ENCODE results near the gene SMCO3.

SMCO3 gene

GRCh38 chr12:14814014-14814413 lies at the start of gene SMCO3:
Gene SMCO3 (minus strand): TSS chr12:14814182. CDS start chr12:14806680, 7,502 bp downstream.
- no peak for DNase-seq

- DNase-seq: no peak
Observed at GRCh38 chr12:14860490-14860889, 46.5 kb upstream of the SMCO3 start.

- DNase-seq: no peak
Observed at GRCh38 chr12:14858513-14858912, 44.5 kb upstream of the SMCO3 start.

GRCh38 chr12:14854586-14855183 lies 40.7 kb upstream of the SMCO3 start:
- DNase-seq: no peak

DNA sequence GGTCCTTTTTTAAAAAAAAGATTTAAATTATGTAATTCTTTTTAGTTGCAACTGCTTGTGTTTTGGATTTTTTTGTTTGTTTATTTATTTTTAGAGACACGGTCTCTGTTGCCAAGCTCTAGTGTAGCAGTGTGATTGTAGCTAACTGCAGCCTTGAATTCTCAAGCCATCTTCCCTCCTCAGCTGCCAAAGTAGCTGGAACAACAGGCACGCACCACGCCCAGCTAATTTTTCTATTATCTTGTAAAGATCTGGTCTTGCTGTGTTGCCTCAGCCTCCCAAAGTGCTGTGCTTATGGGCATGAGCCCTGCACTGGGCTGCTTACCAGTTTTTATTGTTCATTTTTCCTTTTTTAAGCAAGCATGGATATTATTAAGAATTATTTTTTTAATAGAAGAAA lies 40.0 kb upstream of the SMCO3 start:
- DNase-seq: no peak

DNA sequence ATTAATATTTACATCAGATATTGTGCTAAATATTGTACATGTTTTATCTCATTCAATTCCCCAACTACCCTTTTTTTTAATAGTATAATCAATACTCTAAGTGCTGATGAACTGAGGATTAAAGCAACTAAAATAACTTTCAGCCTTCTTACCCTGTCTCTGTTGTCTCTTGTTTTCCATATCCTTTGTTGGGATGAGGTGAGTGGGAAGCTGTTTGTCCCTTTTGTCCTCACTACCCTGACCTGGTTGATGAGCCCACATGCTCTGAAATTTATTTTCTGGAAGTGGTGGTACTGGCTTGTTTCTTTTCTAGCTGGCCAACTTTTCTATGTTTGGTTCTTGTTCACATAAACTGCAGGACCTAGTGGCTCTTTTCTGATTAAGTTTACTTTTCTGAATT lies 38.9 kb upstream of the SMCO3 start:
- DNase-seq: no peak

GRCh38 chr12:14850929-14851663 lies 37.1 kb upstream of the SMCO3 start:
- DNase-seq: no peak

GRCh38 chr12:14849661-14850060 lies 35.7 kb upstream of the SMCO3 start:
- no peak for DNase-seq

GRCh38 chr12:14846876-14847580 lies 33.0 kb upstream of the SMCO3 start:
- DNase-seq: no peak

GRCh38 chr12:14846042-14846587 lies 32.1 kb upstream of the SMCO3 start:
- no peak for DNase-seq

DNA sequence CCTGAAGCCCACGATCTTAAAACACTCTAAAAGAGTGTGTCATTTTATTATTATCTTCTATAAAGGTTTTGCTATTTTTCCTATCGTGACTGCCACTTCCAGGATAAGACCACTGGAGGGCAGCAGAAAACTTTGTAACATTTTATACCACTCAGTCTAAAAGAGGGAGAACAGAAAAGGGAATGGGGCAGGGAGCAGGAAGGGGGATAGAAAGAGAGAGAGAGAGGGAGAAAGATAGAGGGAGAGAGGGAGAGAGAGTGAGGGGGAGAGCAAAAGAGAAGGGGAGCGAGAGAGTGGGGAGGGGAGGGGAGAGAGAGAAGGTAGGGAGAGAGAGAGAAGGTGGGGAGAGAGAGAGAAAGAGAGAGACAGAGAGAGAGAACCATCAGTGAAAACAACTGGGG lies 31.4 kb upstream of the SMCO3 start:
- DNase-seq: peak; percentile 7 to 72

- no peak for DNase-seq
Observed at GRCh38 chr12:14844401-14844800, 30.4 kb upstream of the SMCO3 start.

GRCh38 chr12:14843425-14843887 lies 29.5 kb upstream of the SMCO3 start, which contains the start of gene ART4:
Gene ART4 (minus strand): TSS chr12:14843526. CDS start chr12:14843113, 413 bp downstream.
- no peak for DNase-seq

DNA sequence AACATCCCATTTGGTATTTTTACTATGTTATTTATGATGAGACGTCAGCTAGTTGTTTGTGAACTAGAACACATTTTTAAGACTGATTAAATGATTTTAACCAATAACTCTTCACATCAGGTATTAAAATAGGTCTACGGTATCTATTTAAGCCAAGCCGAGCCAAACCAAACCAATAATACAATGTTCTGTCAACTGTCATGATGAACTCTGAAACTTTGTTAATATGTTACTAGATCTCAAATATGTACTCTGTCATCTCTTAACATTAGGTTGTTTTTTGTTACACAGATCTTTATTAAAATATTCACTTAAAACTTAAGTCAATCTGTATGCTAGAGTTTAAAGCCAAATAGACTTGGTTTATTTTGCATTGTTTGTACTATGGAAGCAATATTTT lies 28.3 kb upstream of the SMCO3 start:
- DNase-seq: no peak

DNA sequence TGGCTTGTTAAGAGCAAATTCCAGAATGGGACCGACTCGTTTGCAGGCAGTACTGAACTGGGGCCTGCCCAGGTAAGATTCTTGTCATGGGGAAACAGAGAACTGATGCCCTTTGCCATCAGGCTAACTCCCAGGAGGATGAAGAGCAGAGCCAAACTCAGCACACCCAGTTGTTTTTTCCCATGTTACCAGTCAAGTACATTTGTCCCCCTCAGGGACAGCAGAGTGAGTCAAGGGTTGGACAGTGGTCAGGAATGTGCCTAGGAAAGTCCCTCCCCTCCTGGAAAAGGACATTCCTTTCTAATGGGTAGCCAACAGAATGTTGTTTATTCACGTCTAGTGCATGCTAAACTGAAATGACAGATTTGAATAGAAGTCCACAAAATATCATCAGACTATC lies 27.8 kb upstream of the SMCO3 start:
- peak; percentile 57 to 82 for DNase-seq

GRCh38 chr12:14840616-14841015 lies 26.6 kb upstream of the SMCO3 start:
- DNase-seq: no peak

DNA sequence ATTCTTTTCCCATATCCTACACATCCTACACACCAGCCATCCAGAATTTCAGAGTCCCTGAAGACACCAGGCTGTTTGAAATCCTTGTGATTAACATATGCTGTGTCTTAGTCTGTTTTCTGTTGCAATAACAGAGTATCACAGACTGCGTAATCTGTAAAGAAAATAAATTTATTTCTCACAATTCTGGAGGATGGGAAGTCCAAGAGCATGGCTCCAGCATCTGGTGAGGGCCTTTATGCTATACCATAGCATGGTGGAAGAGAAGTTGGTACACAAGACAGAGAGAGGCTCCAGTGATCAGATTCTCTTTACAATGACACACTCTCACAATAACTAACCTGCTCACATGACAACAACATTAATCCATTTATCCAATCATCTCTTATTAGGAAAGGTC lies 25.3 kb upstream of the SMCO3 start:
- DNase-seq: no peak

DNA sequence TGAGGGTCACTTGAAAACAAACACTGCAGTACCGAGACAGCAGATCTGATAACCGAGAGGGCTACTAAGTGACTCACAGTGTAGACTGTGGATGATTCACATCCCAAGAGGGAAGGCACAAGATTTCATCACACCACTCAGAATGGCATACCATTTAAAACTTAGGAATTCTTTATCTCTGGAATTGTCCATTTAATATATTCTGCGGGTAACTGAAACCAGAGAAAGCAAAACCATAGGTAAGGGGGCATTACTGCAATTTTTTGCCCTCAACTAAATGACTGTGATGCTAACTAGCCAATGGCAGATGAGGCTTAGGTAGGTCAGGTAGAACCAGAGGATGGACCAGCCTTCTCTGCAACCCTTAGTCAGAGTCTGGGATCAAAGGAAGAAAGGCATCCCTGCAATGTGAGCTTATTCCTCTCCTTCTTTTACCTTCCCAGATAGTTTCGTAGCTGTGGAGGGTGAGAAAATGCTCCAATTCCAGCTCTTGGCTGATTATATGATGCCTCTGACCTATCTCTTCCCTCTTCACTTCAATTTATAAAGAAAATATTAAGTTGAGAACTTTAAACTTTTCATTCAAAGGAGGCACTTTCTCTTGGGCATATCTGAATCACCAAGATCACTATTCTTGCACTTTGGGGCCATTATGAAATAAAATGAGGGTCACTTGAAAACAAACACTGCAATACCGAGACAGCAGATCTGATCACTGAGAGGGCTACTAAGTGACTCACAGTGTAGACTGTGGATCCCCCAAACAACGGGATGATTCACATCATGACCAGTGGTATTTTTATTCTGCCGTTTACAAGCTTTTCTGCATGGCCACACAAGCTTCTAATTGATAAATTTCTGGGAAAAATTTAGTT lies 22.6 kb upstream of the SMCO3 start:
- DNase-seq: peak; percentile 44 to 87

GRCh38 chr12:14834509-14834908 lies 20.5 kb upstream of the SMCO3 start:
- DNase-seq: peak in 1 of 2 experiments; percentile 10

DNA sequence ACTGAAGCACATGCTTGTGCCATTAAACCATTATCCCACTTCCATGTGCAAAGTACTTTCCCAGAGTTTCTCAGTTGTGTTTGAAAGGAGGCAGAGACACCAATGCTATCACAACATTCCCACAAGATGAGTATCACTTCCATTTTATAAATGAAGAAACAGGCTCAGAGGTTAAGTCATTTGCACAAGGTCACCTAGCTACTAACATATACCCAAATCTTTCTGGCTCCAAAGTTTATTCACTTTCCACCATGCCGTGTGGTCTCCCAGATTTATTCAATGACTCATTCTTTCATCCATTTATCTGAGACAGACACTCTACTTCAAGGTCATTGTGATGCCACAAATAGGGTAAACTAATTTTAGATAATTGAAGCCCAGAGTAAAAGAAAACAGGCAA lies 20.0 kb upstream of the SMCO3 start:
- DNase-seq: no peak

DNA sequence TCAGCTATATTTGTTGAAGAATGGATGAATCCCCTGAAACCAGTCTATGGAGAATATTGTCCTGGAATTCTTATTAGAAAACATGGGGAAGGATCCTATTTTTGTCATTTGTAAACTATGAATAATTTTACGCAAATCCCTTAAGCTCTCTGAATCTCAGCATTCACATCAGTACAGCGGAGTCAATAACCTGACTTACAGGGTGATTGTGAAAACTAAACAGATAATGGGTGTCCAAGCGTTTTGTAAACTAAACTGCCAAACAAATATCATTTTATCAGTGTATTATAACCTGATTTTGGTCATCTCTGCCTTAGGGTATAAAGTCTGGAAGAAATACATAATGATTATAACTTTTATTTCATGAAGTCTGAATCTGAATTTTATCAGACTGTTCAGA lies 19.4 kb upstream of the SMCO3 start:
- no peak for DNase-seq

DNA sequence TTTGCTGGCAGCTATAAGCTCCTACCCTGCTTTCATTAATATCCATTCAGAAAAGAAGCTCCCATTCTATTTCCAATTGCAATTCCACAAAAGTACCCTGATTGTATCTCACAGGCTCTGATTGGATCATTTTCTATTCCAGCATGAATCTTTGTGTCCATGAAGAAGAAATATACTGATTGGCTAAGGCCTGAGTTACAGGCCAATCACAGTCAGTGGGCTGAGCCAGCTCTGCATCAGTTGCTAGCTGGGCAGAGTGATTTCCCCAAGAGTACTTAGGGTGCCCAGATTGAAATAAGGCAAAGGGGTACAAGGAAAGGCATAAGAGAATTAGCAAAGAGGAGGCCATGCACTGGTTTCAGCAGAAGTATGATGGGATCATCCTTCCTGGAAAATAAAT lies 14.9 kb upstream of the SMCO3 start:
- DNase-seq: peak in 1 of 2 experiments; percentile 65

GRCh38 chr12:14827043-14827442 lies 13.1 kb upstream of the SMCO3 start:
- DNase-seq: no peak
